H9 (cell line): ENCODE data around the gene KPNA2. TPM values are rescaled to one million over a fixed set of nuclear protein-coding genes. Genes with fewer than 3 reads are reported as not detected.
A peak's percentile ranks its signal among the peaks of the same experiment; 100 is the strongest.

Experiments
- DNase-seq: peaks from one replicate; pipeline ENCODE4 v3.0.0-alpha.2; 2017
- H2AFZ ChIP-seq: one replicate; pipeline ENCODE4 v1.6.1; 2013; ENCODE audit warnings: mild to moderate bottlenecking, low read length, control low read depth, moderate library complexity
- H2AK5ac ChIP-seq: 2 replicates; pipeline ENCODE4 v1.6.1; 2013; ENCODE audit warnings: low read length, control low read depth, mixed read lengths; ENCODE audit not compliant: insufficient read length
- H2BK120ac ChIP-seq: one replicate; pipeline ENCODE4 v1.6.1; 2013; ENCODE audit warnings: low read depth, mild to moderate bottlenecking, low read length, control low read depth, inconsistent platforms; ENCODE audit not compliant: poor library complexity, severe bottlenecking
- H2BK12ac ChIP-seq: 2 replicates; pipeline ENCODE4 v1.6.1; 2013; ENCODE audit warnings: low read length, control low read depth, mixed read lengths, low read depth; ENCODE audit not compliant: insufficient read length
- H2BK15ac ChIP-seq: 2 replicates; pipeline ENCODE4 v1.6.1; 2013; ENCODE audit warnings: low read depth, low read length, control low read depth
- H2BK20ac ChIP-seq: one replicate; pipeline ENCODE4 v1.6.1; 2013; ENCODE audit warnings: low read depth, mild to moderate bottlenecking, low read length, control low read depth, inconsistent platforms; ENCODE audit not compliant: poor library complexity, severe bottlenecking
- H2BK5ac ChIP-seq: 2 replicates; pipeline ENCODE4 v1.6.1; 2013; ENCODE audit warnings: low read length, control low read depth, mixed read lengths; ENCODE audit not compliant: insufficient read length
- H3K14ac ChIP-seq: 2 replicates; pipeline ENCODE4 v1.6.1; 2013; ENCODE audit warnings: low read length, control low read depth; ENCODE audit not compliant: insufficient read depth
- H3K18ac ChIP-seq: 2 replicates; pipeline ENCODE4 v1.6.1; 2013; ENCODE audit warnings: low read depth, mild to moderate bottlenecking, mixed read lengths, low read length, control low read depth; ENCODE audit not compliant: insufficient read length
- H3K23ac ChIP-seq: 2 replicates; pipeline ENCODE4 v1.6.1; 2013; ENCODE audit warnings: low read length, control low read depth, mixed read lengths, low read depth; ENCODE audit not compliant: insufficient read length
- H3K23me2 ChIP-seq: 2 replicates; pipeline ENCODE4 v1.6.1; 2013; ENCODE audit warnings: low read depth, mild to moderate bottlenecking, mixed read lengths, low read length, control low read depth; ENCODE audit not compliant: insufficient read length, poor library complexity, severe bottlenecking
- H3K27ac ChIP-seq: 2 replicates; pipeline ENCODE4 v1.5.1; 2013; ENCODE audit warnings: low read length, control low read depth, mixed read lengths, low read depth; ENCODE audit not compliant: insufficient read length
- H3K27me3 ChIP-seq: 2 replicates; pipeline ENCODE4 v1.6.1; 2013; ENCODE audit warnings: low read length, control low read depth, inconsistent platforms; ENCODE audit not compliant: insufficient read depth
- H3K4ac ChIP-seq: 2 replicates; pipeline ENCODE4 v1.6.1; 2013; ENCODE audit warnings: low read depth, mild to moderate bottlenecking, control low read depth, inconsistent platforms, low read length, moderate library complexity
- H3K4me1 ChIP-seq: 2 replicates; pipeline ENCODE4 v1.6.1; 2013; ENCODE audit warnings: low read length, control low read depth, inconsistent platforms; ENCODE audit not compliant: insufficient read depth
- H3K4me2 ChIP-seq: 2 replicates; pipeline ENCODE4 v1.6.1; 2013; ENCODE audit warnings: low read length, control low read depth, mixed read lengths; ENCODE audit not compliant: insufficient read length, insufficient read depth
- H3K56ac ChIP-seq: 2 replicates; pipeline ENCODE4 v1.6.1; 2013; ENCODE audit warnings: low read depth, mild to moderate bottlenecking, mixed read lengths, low read length, control low read depth; ENCODE audit not compliant: insufficient read length
- H3K79me1 ChIP-seq: 2 replicates; pipeline ENCODE4 v1.6.1; 2013; ENCODE audit warnings: low read depth, mild to moderate bottlenecking, moderate library complexity, low read length, control low read depth, inconsistent platforms; ENCODE audit not compliant: insufficient read depth, poor library complexity, severe bottlenecking
- H3K79me2 ChIP-seq: 2 replicates; pipeline ENCODE4 v1.6.1; 2013; ENCODE audit warnings: low read length, control low read depth, inconsistent platforms; ENCODE audit not compliant: insufficient read depth
- H3K9ac ChIP-seq: 2 replicates; pipeline ENCODE4 v1.6.1; 2013; ENCODE audit warnings: low read length, control low read depth, mixed read lengths; ENCODE audit not compliant: insufficient read length; ENCODE audit errors: extremely low read depth
- H3K9me3 ChIP-seq: one replicate; pipeline ENCODE4 v1.6.1; 2013; ENCODE audit warnings: low read depth, low read length, inconsistent platforms; ENCODE audit not compliant: control insufficient read depth
- H3T11ph ChIP-seq: one replicate; pipeline ENCODE4 v1.6.1; 2013; ENCODE audit warnings: mild to moderate bottlenecking, low read length, control low read depth, inconsistent platforms
- H4K20me1 ChIP-seq: one replicate; pipeline ENCODE4 v1.6.1; 2013; ENCODE audit not compliant: control insufficient read depth, insufficient read length, insufficient read depth
- H4K5ac ChIP-seq: 2 replicates; pipeline ENCODE4 v1.6.1; 2013; ENCODE audit warnings: low read depth, mild to moderate bottlenecking, mixed read lengths, low read length, control low read depth; ENCODE audit not compliant: insufficient read length
- H4K8ac ChIP-seq: replicated peaks from 2 replicates; pipeline ENCODE4 v1.6.1; 2013; ENCODE audit warnings: low read length, control low read depth, mixed read lengths, low read depth; ENCODE audit not compliant: insufficient read length
- H4K91ac ChIP-seq: 2 replicates; pipeline ENCODE4 v1.6.1; 2013; ENCODE audit warnings: low read depth, mild to moderate bottlenecking, moderate library complexity, mixed read lengths, low read length, control low read depth; ENCODE audit not compliant: insufficient read length
- H3K27ac Mint-ChIP-seq, 3 experiments: 2 replicates in 2 of 3; 3 replicates in 1 of 3; pipeline ENCODE4 v1.8.0; 2020 to 2021; ENCODE audit warnings: mixed read lengths in 3 of 3, mild to moderate bottlenecking in 1 of 3, moderate library complexity in 1 of 3
- H3K27me3 Mint-ChIP-seq: 2 replicates; pipeline ENCODE4 v1.8.0; 2021; ENCODE audit warnings: low read depth, mild to moderate bottlenecking, moderate library complexity, mixed read lengths
- H3K36me3 Mint-ChIP-seq, 3 experiments: 2 replicates in 2 of 3; 3 replicates in 1 of 3; pipeline ENCODE4 v1.8.0; 2020 to 2021; ENCODE audit warnings: low read depth in 3 of 3, mixed read lengths in 3 of 3; ENCODE audit not compliant: insufficient read depth in 1 of 3
- H3K4me1 Mint-ChIP-seq, 2 experiments: 2 replicates each; pipeline ENCODE4 v1.8.0; 2020; ENCODE audit warnings: mixed read lengths in 2 of 2
- H3K4me3 Mint-ChIP-seq, 2 experiments: 2 replicates in 1 of 2; 3 replicates in 1 of 2; pipeline ENCODE4 v1.8.0; 2020 to 2021; ENCODE audit warnings: mild to moderate bottlenecking in 2 of 2, mixed read lengths in 2 of 2, moderate library complexity in 1 of 2
- H3K9me3 Mint-ChIP-seq, 2 experiments: 2 replicates in 1 of 2; 3 replicates in 1 of 2; pipeline ENCODE4 v1.8.0; 2020; ENCODE audit warnings: mild to moderate bottlenecking in 2 of 2, mixed read lengths in 2 of 2, moderate library complexity in 1 of 2
- CTCF ChIP-seq: fragments of 200-600 bp; sonication (generic); conservative IDR thresholded peaks from 3 replicates; pipeline ENCODE4 v1.8.0; 2021; ENCODE audit warnings: antibody characterized with exemption, mild to moderate bottlenecking
- WGBS: extraction: QIAGEN DNeasy Blood & Tissue Kit; methylation state at CpG from one replicate; pipeline ENCODE4 v1.1.7; 2013; ENCODE audit warnings: missing lambda C conversion rate, low lambda C conversion rate, mixed read lengths; ENCODE audit not compliant: insufficient read length; ENCODE audit errors: extremely low coverage; 5-methylcytosine and 5-hydroxymethylcytosine counted together
- total RNA-seq: library from RNA; stranded (reverse); gene quantifications from 2 replicates; pipeline ENCODE4 v1.2.1, GENCODE V29; 2021

The KPNA2 gene
- total RNA-seq, 1 experiment from 2014 or later, result 432 TPM

GRCh38 chr17:68036304-68037147 lies 991 bp downstream of the KPNA2 start:
- Histone ChIP-seq H2BK15ac (no peak overlapping the region), H2BK5ac (no peak overlapping the region), H4K20me1 (peaks cover 2% of the 10 kb centered on the region), H3K4me1 (no peaks in the 10 kb centered on the region), H3K23me2 (no peaks in the 10 kb centered on the region), H3K14ac (peak overlapping the region; percentile 73; the same call in 1 of the 2 replicates), H3K4me2 (peak overlapping the region; percentile 89), H3K79me2 (peaks cover 18% of the 10 kb centered on the region), H3K18ac (no peak overlapping the region), H2AK5ac (no peak overlapping the region), H2BK120ac (no peak overlapping the region), H3K56ac (no peak overlapping the region), H4K5ac (no peak overlapping the region), H2AFZ (no peak overlapping the region), H3T11ph (no peak overlapping the region), H3K9ac (peak overlapping the region; percentile 72), H4K91ac (no peak overlapping the region), H3K9me3 (no peaks in the 10 kb centered on the region), H3K27ac (no peak overlapping the region), H4K8ac (no peak overlapping the region), H3K4ac (no peak overlapping the region), H3K23ac (no peak overlapping the region), H2BK12ac (no peak overlapping the region), H3K27me3 (no peaks in the 10 kb centered on the region), H3K79me1 (no peaks in the 10 kb centered on the region), H2BK20ac (no peak overlapping the region)
- H3K36me3 Mint-ChIP-seq, result peaks cover 48 to 57% (median 54%) of the 10 kb centered on the region in 3 experiments
- TF ChIP-seq CTCF, result no peak
- H3K9me3 Mint-ChIP-seq, result peaks cover 0 to 3% of the 10 kb centered on the region in 2 experiments; a peak in 1 of 5 replicates
- WGBS, result no CpG with 5 or more reads among the region's 11 CpGs
- peak overlapping the region; percentile 97 to 99 for H3K4me3 Mint-ChIP-seq
- no peaks in the 10 kb centered on the region for H3K27me3 Mint-ChIP-seq
- no peak for DNase-seq
- H3K4me1 Mint-ChIP-seq, result peaks cover 31 to 42% of the 10 kb centered on the region in 2 experiments
- H3K27ac Mint-ChIP-seq, result peak overlapping the region; percentile 72 to 97 (median 97)
